HG03354 (cell line): ENCODE data around the gene WNT5B.
"Not testable (repeated sequence)": the region's sequence is repeated elsewhere in the genome, so short reads cannot be mapped to it uniquely, and the experiment has no call there.

Experiments
- ATAC-seq: cut with Tn5 transposase; IDR thresholded peaks from one replicate; pipeline ENCODE4 v1.9.1; 2021; ENCODE audit warnings: mild to moderate bottlenecking; ENCODE audit not compliant: unreplicated experiment, poor library complexity, severe bottlenecking

WNT5B gene

GRCh38 chr12:1595690-1596347, 33.2 kb upstream of the WNT5B start:
- ATAC-seq = no peak

GRCh38 chr12:1598757-1599156, 30.3 kb upstream of the WNT5B start:
- no peak for ATAC-seq

GRCh38 chr12:1602706-1603105, 26.3 kb upstream of the WNT5B start:
- not testable (repeated sequence) for ATAC-seq

GRCh38 chr12:1603269-1603993, 25.6 kb upstream of the WNT5B start:
- ATAC-seq = no peak

GRCh38 chr12:1604464-1604863, 24.6 kb upstream of the WNT5B start:
- no peak for ATAC-seq

- peak; percentile 54 for ATAC-seq
These were observed 23.7 kb upstream of the WNT5B start for GRCh38 chr12:1605129-1606020.

GRCh38 chr12:1606021-1606622, 22.9 kb upstream of the WNT5B start:
- ATAC-seq = peak; percentile 51

- ATAC-seq = no peak
These were observed 20.9 kb upstream of the WNT5B start for GRCh38 chr12:1607940-1608712.

- ATAC-seq = no peak
These were observed 20.3 kb upstream of the WNT5B start for GRCh38 chr12:1608713-1609119.

GRCh38 chr12:1610072-1610643, 18.9 kb upstream of the WNT5B start:
- ATAC-seq = no peak

GRCh38 chr12:1611803-1612572, 17.0 kb upstream of the WNT5B start:
- ATAC-seq = no peak

GRCh38 chr12:1613860-1614259, 15.2 kb upstream of the WNT5B start:
- ATAC-seq = no peak

- no peak for ATAC-seq
These were observed 14.7 kb upstream of the WNT5B start for GRCh38 chr12:1614360-1614759.

- ATAC-seq = no peak
These were observed 12.6 kb upstream of the WNT5B start for GRCh38 chr12:1616233-1617066.

- ATAC-seq = no peak
These were observed 10.5 kb upstream of the WNT5B start for GRCh38 chr12:1618489-1618888.

GRCh38 chr12:1619159-1619558, 9.9 kb upstream of the WNT5B start:
- ATAC-seq = no peak

- ATAC-seq = no peak
These were observed 9.4 kb upstream of the WNT5B start for GRCh38 chr12:1619587-1619986.

- no peak for ATAC-seq
These were observed 8.9 kb upstream of the WNT5B start for GRCh38 chr12:1620092-1620491.
